ENCODE measurements around the gene CACNA2D1.

The CACNA2D1 gene

DNA sequence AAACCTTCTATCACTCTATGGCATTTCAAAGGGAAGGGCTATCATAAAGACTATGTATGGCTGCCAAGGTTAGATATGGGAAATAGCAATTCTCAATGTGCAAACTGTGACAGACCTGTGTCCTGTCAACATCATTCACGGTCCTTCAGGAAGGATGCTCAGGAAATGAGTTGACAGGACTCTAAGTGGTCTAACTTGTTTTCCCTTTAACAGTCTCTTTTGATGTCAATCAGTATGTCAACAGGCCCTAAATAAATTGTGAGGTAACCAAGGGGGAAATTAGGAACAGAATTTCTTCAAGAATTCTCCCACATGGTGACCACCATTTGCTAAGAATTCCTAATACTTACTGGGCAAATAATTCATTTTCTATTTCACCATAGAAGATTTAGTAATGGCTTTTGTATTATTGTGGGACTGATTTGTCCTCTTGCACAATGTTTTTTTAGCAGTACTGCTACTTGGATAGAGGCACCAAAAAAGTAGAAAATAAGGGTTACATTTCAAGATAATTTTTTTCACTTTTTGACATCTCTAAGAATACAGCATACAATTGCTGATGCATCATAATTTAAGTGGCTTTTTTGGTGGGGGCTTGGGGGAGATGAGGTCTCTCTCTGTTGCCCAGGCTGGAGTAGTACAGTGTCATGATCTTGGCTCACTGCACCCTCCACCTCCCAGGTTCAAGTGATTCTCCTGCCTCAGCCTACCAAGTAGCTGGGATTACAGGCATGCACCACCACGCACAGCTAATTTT is 275.8 kb downstream of the CACNA2D1 start:
- Histone ChIP-seq H3K36me3 (ENCODE audit: insufficient read depth, low read length) (no peaks in the 10 kb centered on the region), H3K4me1 (ENCODE audit: insufficient read depth, low read length) (peaks cover 16% of the 10 kb centered on the region), H3K27me3 (ENCODE audit: insufficient read depth, low read length) (no peaks in the 10 kb centered on the region), H2AFZ (ENCODE audit: low read depth, low read length) (no peak overlapping the region), H3K9me3 (ENCODE audit: low read length) (no peaks in the 10 kb centered on the region), H3K4me3 (ENCODE audit: low read length) (no peak overlapping the region)

DNA sequence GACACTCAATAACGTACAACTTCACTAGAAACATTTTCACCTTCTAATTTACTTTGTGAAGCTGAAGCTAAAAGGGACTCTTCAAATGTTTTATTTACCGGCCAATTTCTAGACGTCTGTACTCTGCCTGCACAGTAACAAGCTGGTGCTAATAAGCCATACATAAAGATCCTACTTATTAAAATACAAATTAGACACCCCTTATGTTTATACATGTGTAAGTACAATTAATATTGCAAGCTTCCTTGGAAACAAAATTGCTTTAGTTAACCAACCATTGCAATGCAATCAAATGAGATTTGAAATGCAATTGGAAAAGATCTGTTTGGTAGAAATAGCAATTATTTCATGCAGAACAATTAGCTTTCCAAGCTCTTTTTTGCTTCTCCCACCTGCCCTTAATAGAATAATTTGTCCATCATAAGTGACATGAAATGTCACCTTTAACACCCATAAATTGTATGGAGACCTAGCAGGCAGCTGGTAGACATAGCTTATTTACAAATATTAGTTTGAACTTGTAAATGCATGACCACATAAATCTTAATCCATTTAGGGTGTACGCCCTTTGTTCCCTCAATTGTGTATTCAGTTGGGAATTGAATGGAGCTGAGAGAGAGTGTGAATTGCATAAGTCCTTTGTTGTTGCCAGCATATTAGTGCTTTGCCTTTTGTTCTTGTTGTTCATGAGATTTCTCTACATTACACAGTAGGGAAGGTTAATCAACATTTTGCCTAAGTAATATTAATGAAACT is 277.1 kb downstream of the CACNA2D1 start:
- H3K4me3 ChIP-seq (ENCODE audit: low read length) = no peak overlapping the region
- H2AFZ ChIP-seq (ENCODE audit: low read depth, low read length) = no peak overlapping the region
- H3K36me3 ChIP-seq (ENCODE audit: insufficient read depth, low read length) = no peaks in the 10 kb centered on the region
- H3K27me3 ChIP-seq (ENCODE audit: insufficient read depth, low read length) = no peaks in the 10 kb centered on the region
- no peaks in the 10 kb centered on the region for H3K9me3 ChIP-seq (ENCODE audit: low read length)
- peaks cover 16% of the 10 kb centered on the region for H3K4me1 ChIP-seq (ENCODE audit: insufficient read depth, low read length)

GRCh38 chr7:82164813-82165212 is 278.8 kb downstream of the CACNA2D1 start:
- H3K4me1 ChIP-seq (ENCODE audit: insufficient read depth, low read length) = peaks cover 16% of the 10 kb centered on the region
- H3K36me3 ChIP-seq (ENCODE audit: insufficient read depth, low read length) = no peaks in the 10 kb centered on the region
- no peaks in the 10 kb centered on the region for H3K27me3 ChIP-seq (ENCODE audit: insufficient read depth, low read length)
- no peak overlapping the region for H2AFZ ChIP-seq (ENCODE audit: low read depth, low read length)
- H3K9me3 ChIP-seq (ENCODE audit: low read length) = no peaks in the 10 kb centered on the region
- no peak overlapping the region for H3K4me3 ChIP-seq (ENCODE audit: low read length)

DNA sequence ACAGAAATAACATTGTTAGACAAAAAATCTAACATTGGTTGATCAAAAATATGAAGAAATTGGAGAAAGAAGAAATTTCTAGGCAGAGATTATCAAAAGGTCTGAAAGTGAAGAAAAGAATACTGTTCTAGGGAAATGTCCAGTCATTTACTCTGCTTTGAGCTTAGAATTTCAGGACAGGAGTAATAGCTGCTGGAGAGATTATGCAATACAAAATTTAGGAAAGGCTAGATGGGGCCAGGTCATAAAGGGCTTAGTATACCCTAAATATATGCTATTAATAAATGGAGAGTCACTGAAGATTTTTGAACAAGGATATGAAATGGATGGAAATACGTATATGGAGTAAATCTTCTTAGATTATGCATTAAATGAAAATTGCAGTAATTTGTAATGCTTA is 279.2 kb downstream of the CACNA2D1 start:
- Histone ChIP-seq H2AFZ (ENCODE audit: low read depth, low read length) (no peak overlapping the region), H3K27me3 (ENCODE audit: insufficient read depth, low read length) (no peaks in the 10 kb centered on the region), H3K9me3 (ENCODE audit: low read length) (no peaks in the 10 kb centered on the region), H3K4me3 (ENCODE audit: low read length) (no peak overlapping the region), H3K36me3 (ENCODE audit: insufficient read depth, low read length) (no peaks in the 10 kb centered on the region), H3K4me1 (ENCODE audit: insufficient read depth, low read length) (peaks cover 16% of the 10 kb centered on the region)

- Histone ChIP-seq H3K36me3 (ENCODE audit: insufficient read depth, low read length) (no peaks in the 10 kb centered on the region), H3K9me3 (ENCODE audit: low read length) (no peaks in the 10 kb centered on the region), H2AFZ (ENCODE audit: low read depth, low read length) (no peak overlapping the region), H3K4me3 (ENCODE audit: low read length) (no peak overlapping the region), H3K27me3 (ENCODE audit: insufficient read depth, low read length) (no peaks in the 10 kb centered on the region), H3K4me1 (ENCODE audit: insufficient read depth, low read length) (peaks cover 16% of the 10 kb centered on the region)
Measured at GRCh38 chr7:82163586-82163985, 280.0 kb downstream of the CACNA2D1 start.

- Histone ChIP-seq H3K27me3 (ENCODE audit: insufficient read depth, low read length) (no peaks in the 10 kb centered on the region), H3K4me1 (ENCODE audit: insufficient read depth, low read length) (peaks cover 14% of the 10 kb centered on the region), H3K4me3 (ENCODE audit: low read length) (no peak overlapping the region), H2AFZ (ENCODE audit: low read depth, low read length) (no peak overlapping the region), H3K36me3 (ENCODE audit: insufficient read depth, low read length) (no peaks in the 10 kb centered on the region), H3K9me3 (ENCODE audit: low read length) (no peaks in the 10 kb centered on the region)
Measured at GRCh38 chr7:82162289-82162688, 281.3 kb downstream of the CACNA2D1 start.

DNA sequence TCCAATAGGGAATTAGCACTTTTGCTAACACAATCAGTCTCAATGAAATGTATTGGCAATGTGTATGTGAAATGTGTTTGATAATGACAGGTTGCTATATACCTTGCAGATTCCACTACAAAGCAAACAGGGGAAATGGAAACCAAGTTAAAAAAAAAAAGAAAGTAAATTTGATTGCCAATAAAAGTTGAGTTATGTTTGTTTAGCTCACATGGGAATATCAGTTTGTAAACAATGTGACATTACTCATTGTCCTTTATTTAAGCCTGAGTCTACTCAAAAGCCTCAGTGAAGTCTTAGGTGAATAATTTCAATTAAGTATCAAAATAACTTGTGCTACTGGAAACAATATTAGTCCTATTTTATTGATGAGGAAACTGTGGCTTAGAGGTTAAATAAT is 285.2 kb downstream of the CACNA2D1 start:
- no peaks in the 10 kb centered on the region for H3K4me1 ChIP-seq (ENCODE audit: insufficient read depth, low read length)
- no peaks in the 10 kb centered on the region for H3K9me3 ChIP-seq (ENCODE audit: low read length)
- no peaks in the 10 kb centered on the region for H3K36me3 ChIP-seq (ENCODE audit: insufficient read depth, low read length)
- no peaks in the 10 kb centered on the region for H3K27me3 ChIP-seq (ENCODE audit: insufficient read depth, low read length)
- H3K4me3 ChIP-seq (ENCODE audit: low read length) = no peak overlapping the region
- no peak overlapping the region for H2AFZ ChIP-seq (ENCODE audit: low read depth, low read length)

DNA sequence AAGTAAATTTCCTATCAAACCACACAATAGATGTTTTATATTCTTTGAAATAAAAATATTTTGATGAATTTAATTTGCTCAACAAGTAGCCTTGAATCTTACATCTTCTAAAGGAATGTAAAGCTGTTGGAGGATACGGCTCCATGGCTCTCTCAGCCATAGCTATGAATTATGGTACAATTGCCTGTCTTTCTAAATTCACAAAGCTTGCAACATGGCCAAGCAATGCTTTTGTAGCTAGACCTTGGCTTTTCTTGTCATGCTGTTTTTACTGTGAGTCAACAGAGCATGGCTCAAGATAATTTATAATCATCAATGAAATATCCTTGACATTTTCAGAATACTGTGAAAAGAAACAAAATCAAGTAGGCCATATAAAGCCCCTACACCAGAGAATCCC is 286.7 kb downstream of the CACNA2D1 start:
- Histone ChIP-seq H3K27me3 (ENCODE audit: insufficient read depth, low read length) (no peaks in the 10 kb centered on the region), H3K4me3 (ENCODE audit: low read length) (no peak overlapping the region), H3K36me3 (ENCODE audit: insufficient read depth, low read length) (no peaks in the 10 kb centered on the region), H3K9me3 (ENCODE audit: low read length) (no peaks in the 10 kb centered on the region), H2AFZ (ENCODE audit: low read depth, low read length) (no peak overlapping the region), H3K4me1 (ENCODE audit: insufficient read depth, low read length) (no peaks in the 10 kb centered on the region)

GRCh38 chr7:82156168-82156567 is 287.4 kb downstream of the CACNA2D1 start:
- no peaks in the 10 kb centered on the region for H3K9me3 ChIP-seq (ENCODE audit: low read length)
- no peaks in the 10 kb centered on the region for H3K36me3 ChIP-seq (ENCODE audit: insufficient read depth, low read length)
- no peaks in the 10 kb centered on the region for H3K27me3 ChIP-seq (ENCODE audit: insufficient read depth, low read length)
- no peaks in the 10 kb centered on the region for H3K4me1 ChIP-seq (ENCODE audit: insufficient read depth, low read length)
- no peak overlapping the region for H2AFZ ChIP-seq (ENCODE audit: low read depth, low read length)
- H3K4me3 ChIP-seq (ENCODE audit: low read length) = no peak overlapping the region

DNA sequence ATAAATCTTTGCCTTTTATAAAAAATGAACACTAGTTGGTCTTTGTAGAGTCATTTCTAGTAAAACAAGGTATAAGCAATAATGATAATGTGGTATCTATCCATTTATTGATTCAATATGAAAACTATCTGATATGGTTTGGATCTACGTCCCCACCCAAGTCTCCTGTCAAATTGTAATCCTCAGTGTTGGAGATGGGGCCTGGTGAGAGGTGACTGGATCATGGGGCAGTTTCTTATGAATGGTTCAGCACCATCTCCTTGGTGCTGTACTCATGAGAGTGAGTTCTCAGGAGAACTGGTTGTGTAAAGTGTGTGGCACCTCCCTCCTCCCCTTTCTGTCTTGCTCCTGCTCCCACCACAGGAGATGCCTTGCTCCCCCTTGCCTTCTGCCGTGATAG is 288.8 kb downstream of the CACNA2D1 start:
- no peaks in the 10 kb centered on the region for H3K9me3 ChIP-seq (ENCODE audit: low read length)
- H2AFZ ChIP-seq (ENCODE audit: low read depth, low read length) = no peak overlapping the region
- H3K36me3 ChIP-seq (ENCODE audit: insufficient read depth, low read length) = no peaks in the 10 kb centered on the region
- no peak overlapping the region for H3K4me3 ChIP-seq (ENCODE audit: low read length)
- H3K27me3 ChIP-seq (ENCODE audit: insufficient read depth, low read length) = no peaks in the 10 kb centered on the region
- no peaks in the 10 kb centered on the region for H3K4me1 ChIP-seq (ENCODE audit: insufficient read depth, low read length)

DNA sequence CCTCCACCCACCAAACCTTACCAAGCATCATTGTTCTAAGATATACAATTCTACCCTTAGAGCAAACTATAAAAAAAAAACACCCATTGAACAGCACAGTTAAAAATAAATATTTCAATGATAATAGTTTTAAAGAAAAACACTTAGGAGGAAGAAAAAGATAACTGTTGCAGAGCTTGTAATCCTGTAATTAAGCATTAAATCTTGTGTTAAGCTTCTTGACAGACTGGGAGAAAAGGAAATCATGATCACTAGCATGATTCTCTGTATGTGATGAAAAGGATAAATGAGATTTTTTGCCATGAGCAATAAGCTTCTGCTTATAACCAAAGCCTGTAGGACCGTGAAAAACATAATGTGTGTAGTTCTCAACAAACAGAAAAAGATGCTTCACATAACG is 289.8 kb downstream of the CACNA2D1 start:
- Histone ChIP-seq H3K27me3 (ENCODE audit: insufficient read depth, low read length) (no peaks in the 10 kb centered on the region), H3K9me3 (ENCODE audit: low read length) (no peaks in the 10 kb centered on the region), H3K4me3 (ENCODE audit: low read length) (no peak overlapping the region), H3K4me1 (ENCODE audit: insufficient read depth, low read length) (no peaks in the 10 kb centered on the region), H3K36me3 (ENCODE audit: insufficient read depth, low read length) (no peaks in the 10 kb centered on the region), H2AFZ (ENCODE audit: low read depth, low read length) (no peak overlapping the region)

GRCh38 chr7:82152858-82153257 is 290.7 kb downstream of the CACNA2D1 start:
- no peaks in the 10 kb centered on the region for H3K36me3 ChIP-seq (ENCODE audit: insufficient read depth, low read length)
- H3K27me3 ChIP-seq (ENCODE audit: insufficient read depth, low read length) = no peaks in the 10 kb centered on the region
- H3K4me3 ChIP-seq (ENCODE audit: low read length) = no peak overlapping the region
- no peaks in the 10 kb centered on the region for H3K9me3 ChIP-seq (ENCODE audit: low read length)
- H2AFZ ChIP-seq (ENCODE audit: low read depth, low read length) = no peak overlapping the region
- H3K4me1 ChIP-seq (ENCODE audit: insufficient read depth, low read length) = no peaks in the 10 kb centered on the region

GRCh38 chr7:82146491-82146890 is 297.1 kb downstream of the CACNA2D1 start:
- no peak overlapping the region for H3K4me3 ChIP-seq (ENCODE audit: low read length)
- H3K36me3 ChIP-seq (ENCODE audit: insufficient read depth, low read length) = no peaks in the 10 kb centered on the region
- peaks cover 5% of the 10 kb centered on the region for H3K4me1 ChIP-seq (ENCODE audit: insufficient read depth, low read length)
- no peak overlapping the region for H2AFZ ChIP-seq (ENCODE audit: low read depth, low read length)
- no peaks in the 10 kb centered on the region for H3K9me3 ChIP-seq (ENCODE audit: low read length)
- H3K27me3 ChIP-seq (ENCODE audit: insufficient read depth, low read length) = no peaks in the 10 kb centered on the region

Data from neuron (in vitro differentiated cells).